WTC11 (cell line): ENCODE measurements around the gene OR5AP2. TPM values are rescaled to one million over a fixed set of nuclear protein-coding genes. Genes with fewer than 3 reads are reported as not detected.
"Not testable (repeated sequence)": the region's sequence is repeated elsewhere in the genome, so short reads cannot be mapped to it uniquely, and the experiment has no call there.

Source experiments
- ATAC-seq: fragments of 200-7000 bp; cut with Tn5 transposase; 2 replicates; pipeline ENCODE4 v1.10.0; 2021; ENCODE audit warnings: mild to moderate bottlenecking, moderate library complexity
- CTCF ChIA-PET: fragments of 300-600 bp; sonication (Branson Sonifier 250); formaldehyde crosslinking; loops from one replicate; lab custom pipeline; 2021; ENCODE audit warnings: antibody characterized with exemption; lab: Charles Lee
- POLR2A ChIA-PET: fragments of 350-600 bp; sonication (Branson Sonifier 250); formaldehyde crosslinking; loops from one replicate; lab custom pipeline; 2021; ENCODE audit warnings: antibody characterized with exemption; lab: Charles Lee
- DNase-seq: peaks from one replicate; pipeline ENCODE4 v3.0.0; 2021; ENCODE audit warnings: low spot score
- H3K27ac Mint-ChIP-seq: 2 replicates; pipeline ENCODE4 v1.8.0; 2021; ENCODE audit warnings: mixed read lengths
- H3K27me3 Mint-ChIP-seq: 2 replicates; pipeline ENCODE4 v1.8.0; 2021; ENCODE audit warnings: low read depth, mild to moderate bottlenecking, moderate library complexity, mixed read lengths
- H3K36me3 Mint-ChIP-seq: 2 replicates; pipeline ENCODE4 v1.8.0; 2021; ENCODE audit warnings: mixed read lengths
- H3K4me1 Mint-ChIP-seq: 2 replicates; pipeline ENCODE4 v1.8.0; 2022; ENCODE audit warnings: mixed read lengths
- H3K4me3 Mint-ChIP-seq: 2 replicates; pipeline ENCODE4 v1.8.0; 2021; ENCODE audit warnings: mild to moderate bottlenecking, moderate library complexity, mixed read lengths
- H3K9me3 Mint-ChIP-seq: 2 replicates; pipeline ENCODE4 v1.8.0; 2021; ENCODE audit warnings: mixed read lengths
- total RNA-seq: library from RNA; stranded (reverse); gene quantifications from 3 replicates; pipeline ENCODE4 v1.2.3, GENCODE V29; 2021

Gene OR5AP2
- total RNA-seq, 1 experiment from 2014 or later = not detected

DNA sequence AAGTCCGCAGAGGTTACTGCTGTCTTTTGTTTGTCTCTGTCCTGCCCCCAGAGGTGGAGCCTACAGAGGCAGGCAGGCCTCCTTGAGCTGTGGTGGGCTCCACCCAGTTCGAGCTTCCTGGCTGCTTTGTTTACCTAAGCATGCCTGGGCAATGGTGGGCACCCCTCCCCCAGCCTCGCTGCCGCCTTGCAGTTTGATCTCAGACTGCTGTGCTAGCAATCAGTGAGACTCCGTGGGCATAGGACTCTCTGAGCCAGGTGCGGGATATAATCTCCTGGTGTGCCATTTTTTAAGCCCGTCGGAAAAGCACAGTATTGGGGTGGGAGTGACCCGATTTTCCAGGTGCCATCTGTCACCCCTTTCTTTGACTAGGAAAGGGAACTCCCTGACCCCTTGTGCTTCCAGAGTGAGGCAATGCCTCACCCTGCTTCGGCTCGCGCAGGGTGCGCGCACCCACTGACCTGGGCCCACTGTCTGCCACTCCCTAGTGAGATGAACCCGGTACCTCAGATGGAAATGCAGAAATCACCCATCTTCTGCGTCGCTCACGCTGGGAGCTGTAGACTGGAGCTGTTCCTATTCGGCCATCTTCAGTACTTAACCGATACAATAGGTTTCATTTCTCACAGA lies 50.0 kb downstream of the OR5AP2 start:
- H3K4me3 Mint-ChIP-seq, H3K27ac Mint-ChIP-seq, DNase-seq, H3K27me3 Mint-ChIP-seq, H3K4me1 Mint-ChIP-seq, CTCF ChIA-PET, POLR2A ChIA-PET, ATAC-seq: not testable (repeated sequence)
- peaks cover 47% of the 10 kb centered on the region for H3K9me3 Mint-ChIP-seq
- peaks cover 29% of the 10 kb centered on the region for H3K36me3 Mint-ChIP-seq

Other genes starting within 250 kb of the OR5AP2 start
- gene OR5AL1, start 229.7 kb downstream of the OR5AP2 start, total RNA-seq = not detected in 3 replicates
- not detected in 3 replicates for gene OR5M3, start 169.1 kb downstream of the OR5AP2 start, total RNA-seq
- gene OR5M8, start 151.1 kb downstream of the OR5AP2 start, total RNA-seq = not detected in 3 replicates
- gene OR5M11, start 99.2 kb downstream of the OR5AP2 start, total RNA-seq = not detected in 3 replicates
- not detected in 3 replicates for gene OR5M10, start 64.7 kb downstream of the OR5AP2 start, total RNA-seq
- not detected in 3 replicates for gene OR5M1, start 27.6 kb downstream of the OR5AP2 start, total RNA-seq
- not detected in 3 replicates for gene OR5AR1, start 21.2 kb upstream of the OR5AP2 start, total RNA-seq
- not detected in 3 replicates for gene OR9G1, start 56.7 kb upstream of the OR5AP2 start, total RNA-seq
- gene OR9G4, start 106.3 kb upstream of the OR5AP2 start, total RNA-seq = not detected in 3 replicates